Ovary (tissue), 3 donors: ENCODE results near the gene PRDM15.

Experiments
- EP300 ChIP-seq: sonication (generic); formaldehyde crosslinking; IDR thresholded peaks from one replicate; pipeline ENCODE4 v1.6.1; 2017; ENCODE audit warnings: antibody characterized with exemption
- POLR2A ChIP-seq: fragments of 450-650 bp; IDR thresholded peaks from one replicate; pipeline ENCODE4 v1.6.1; 2017; ENCODE audit warnings: antibody characterized with exemption, mild to moderate bottlenecking, moderate library complexity
- TF ChIP-seq, protein P1 (sequence below), 3 donors: fragments of 450-650 bp in 2 of 3; fragments of 200-600 bp in 1 of 3; IDR thresholded peaks; one replicate each; pipeline versions ENCODE4 v1.5.1 to v1.8.0; 2016 to 2022; ENCODE audit warnings: antibody characterized with exemption in 3 of 3, mild to moderate bottlenecking in 1 of 3
- donor health status: DM: no; HTN: no; CAD: no.

GRCh38 chr21:41816583-41817165 is 62.5 kb downstream of the PRDM15 start:
- TF ChIP-seq, protein P1, sequence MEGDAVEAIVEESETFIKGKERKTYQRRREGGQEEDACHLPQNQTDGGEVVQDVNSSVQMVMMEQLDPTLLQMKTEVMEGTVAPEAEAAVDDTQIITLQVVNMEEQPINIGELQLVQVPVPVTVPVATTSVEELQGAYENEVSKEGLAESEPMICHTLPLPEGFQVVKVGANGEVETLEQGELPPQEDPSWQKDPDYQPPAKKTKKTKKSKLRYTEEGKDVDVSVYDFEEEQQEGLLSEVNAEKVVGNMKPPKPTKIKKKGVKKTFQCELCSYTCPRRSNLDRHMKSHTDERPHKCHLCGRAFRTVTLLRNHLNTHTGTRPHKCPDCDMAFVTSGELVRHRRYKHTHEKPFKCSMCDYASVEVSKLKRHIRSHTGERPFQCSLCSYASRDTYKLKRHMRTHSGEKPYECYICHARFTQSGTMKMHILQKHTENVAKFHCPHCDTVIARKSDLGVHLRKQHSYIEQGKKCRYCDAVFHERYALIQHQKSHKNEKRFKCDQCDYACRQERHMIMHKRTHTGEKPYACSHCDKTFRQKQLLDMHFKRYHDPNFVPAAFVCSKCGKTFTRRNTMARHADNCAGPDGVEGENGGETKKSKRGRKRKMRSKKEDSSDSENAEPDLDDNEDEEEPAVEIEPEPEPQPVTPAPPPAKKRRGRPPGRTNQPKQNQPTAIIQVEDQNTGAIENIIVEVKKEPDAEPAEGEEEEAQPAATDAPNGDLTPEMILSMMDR (IDR thresholded peaks at IDR 0.05), result peak; percentile 56 to 74 (median 61)
- no peak for TF ChIP-seq POLR2A
- TF ChIP-seq EP300, result no peak
